GM18520 (cell line): ENCODE data around the gene WAPL.
A peak's percentile ranks its signal among the peaks of the same experiment; 100 is the strongest.

Source experiments
- ATAC-seq: cut with Tn5 transposase; IDR thresholded peaks from one replicate; pipeline ENCODE4 v1.9.1; 2021; ENCODE audit not compliant: unreplicated experiment

The WAPL gene

GRCh38 chr10:86415116-86415515 lies 106.5 kb downstream of the WAPL start:
- ATAC-seq, result no peak

- peak; percentile 48 for ATAC-seq
Measured at GRCh38 chr10:86413046-86413728, 108.4 kb downstream of the WAPL start.

GRCh38 chr10:86411852-86412560 lies 109.6 kb downstream of the WAPL start:
- ATAC-seq, result no peak

- no peak for ATAC-seq
Measured at GRCh38 chr10:86411281-86411841, 110.2 kb downstream of the WAPL start.

GRCh38 chr10:86410542-86411124 lies 111.0 kb downstream of the WAPL start:
- no peak for ATAC-seq

- no peak for ATAC-seq
Measured at GRCh38 chr10:86409183-86409582, 112.4 kb downstream of the WAPL start.

- ATAC-seq, result no peak
Measured at GRCh38 chr10:86403183-86403797, 118.3 kb downstream of the WAPL start.

GRCh38 chr10:86402283-86402941 lies 119.2 kb downstream of the WAPL start:
- no peak for ATAC-seq

GRCh38 chr10:86401588-86402282 lies 119.9 kb downstream of the WAPL start:
- ATAC-seq, result no peak

- ATAC-seq, result peak; percentile 19
Measured at GRCh38 chr10:86400705-86401587, 120.6 kb downstream of the WAPL start.

- peak; percentile 89 for ATAC-seq
Measured at GRCh38 chr10:86399879-86400704, 121.5 kb downstream of the WAPL start.

- ATAC-seq, result no peak
Measured at GRCh38 chr10:86399514-86399878, 122.1 kb downstream of the WAPL start.

- ATAC-seq, result no peak
Measured at GRCh38 chr10:86397120-86397519, 124.5 kb downstream of the WAPL start.

- ATAC-seq, result no peak
Measured at GRCh38 chr10:86393862-86394455, 127.6 kb downstream of the WAPL start.

- no peak for ATAC-seq
Measured at GRCh38 chr10:86393362-86393761, 128.2 kb downstream of the WAPL start.

GRCh38 chr10:86392723-86393094 lies 128.9 kb downstream of the WAPL start:
- ATAC-seq, result no peak

GRCh38 chr10:86391986-86392722 lies 129.4 kb downstream of the WAPL start:
- no peak for ATAC-seq
